Measurements from ENCODE around the gene BOD1L1.

The BOD1L1 gene

GRCh38 chr4:13553081-13553480 lies 74.4 kb downstream of the BOD1L1 start:
- no peak for FAIRE-seq

GRCh38 chr4:13548984-13549546 lies 78.5 kb downstream of the BOD1L1 start:
- peak; percentile 46 for FAIRE-seq

- FAIRE-seq = no peak
Measured at GRCh38 chr4:13548059-13548983, 79.2 kb downstream of the BOD1L1 start.

GRCh38 chr4:13547485-13548041 lies 80.0 kb downstream of the BOD1L1 start:
- FAIRE-seq = no peak

- FAIRE-seq = no peak
Measured at GRCh38 chr4:13546941-13547484, 80.5 kb downstream of the BOD1L1 start.

GRCh38 chr4:13546142-13546940 lies 81.2 kb downstream of the BOD1L1 start:
- no peak for FAIRE-seq

GRCh38 chr4:13545394-13545808 lies 82.1 kb downstream of the BOD1L1 start:
- FAIRE-seq = no peak

GRCh38 chr4:13544606-13545393 lies 82.7 kb downstream of the BOD1L1 start:
- FAIRE-seq = peak; percentile 93

- FAIRE-seq = no peak
Measured at GRCh38 chr4:13543839-13544605, 83.5 kb downstream of the BOD1L1 start, which contains the start of gene NKX3-2. Gene NKX3-2 (minus strand): TSS chr4:13544508. CDS start chr4:13544414, 94 bp downstream.

- FAIRE-seq = no peak
Measured at GRCh38 chr4:13543032-13543838, 84.3 kb downstream of the BOD1L1 start.

- no peak for FAIRE-seq
Measured at GRCh38 chr4:13542577-13543031, 84.9 kb downstream of the BOD1L1 start.

- FAIRE-seq = no peak
Measured at GRCh38 chr4:13541720-13542576, 85.6 kb downstream of the BOD1L1 start.

- FAIRE-seq = no peak
Measured at GRCh38 chr4:13541176-13541604, 86.3 kb downstream of the BOD1L1 start.

GRCh38 chr4:13540446-13541175 lies 86.9 kb downstream of the BOD1L1 start:
- FAIRE-seq = no peak

- no peak for FAIRE-seq
Measured at GRCh38 chr4:13539619-13540445, 87.7 kb downstream of the BOD1L1 start.

GRCh38 chr4:13539047-13539618 lies 88.4 kb downstream of the BOD1L1 start:
- no peak for FAIRE-seq

- FAIRE-seq = no peak
Measured at GRCh38 chr4:13538427-13538973, 89.0 kb downstream of the BOD1L1 start.

Measured in A204.1 (cell line).